BLaER1 (cell line): Measurements from ENCODE around the gene MYO3A.
A peak's percentile ranks its signal among the peaks of the same experiment; 100 is the strongest.

Experiments
- H3K27ac ChIP-seq: shearing (Covaris generic); formaldehyde crosslinking; 2 replicates; pipeline ENCODE4 v1.8.1; 2022
- H3K27me3 ChIP-seq: shearing (Covaris generic); formaldehyde crosslinking; 2 replicates; pipeline ENCODE4 v1.8.1; 2022
- H3K36me3 ChIP-seq: shearing (Covaris generic); formaldehyde crosslinking; 2 replicates; pipeline ENCODE4 v1.8.1; 2022
- H3K4me1 ChIP-seq: shearing (Covaris generic); formaldehyde crosslinking; 2 replicates; pipeline ENCODE4 v1.8.1; 2022
- H3K4me2 ChIP-seq: shearing (Covaris generic); formaldehyde crosslinking; 2 replicates; pipeline ENCODE4 v1.8.1; 2022
- H3K4me3 ChIP-seq: shearing (Covaris generic); formaldehyde crosslinking; 2 replicates; pipeline ENCODE4 v1.8.1; 2022
- H3K9ac ChIP-seq: shearing (Covaris generic); formaldehyde crosslinking; 2 replicates; pipeline ENCODE4 v1.8.1; 2022
- H3K9me3 ChIP-seq: shearing (Covaris generic); formaldehyde crosslinking; 2 replicates; pipeline ENCODE4 v1.8.1; 2022
- H4K20me1 ChIP-seq: shearing (Covaris generic); formaldehyde crosslinking; 2 replicates; pipeline ENCODE4 v1.8.1; 2022
- Cebpa-rat ChIP-seq: shearing (Covaris generic); IDR thresholded peaks from 2 replicates; pipeline ENCODE4 v1.8.1; 2022

MYO3A gene

GRCh38 chr10:26199841-26200240 lies 265.8 kb downstream of the MYO3A start:
- Histone ChIP-seq H3K9ac (no peak overlapping the region), H3K4me1 (peaks cover 22% of the 10 kb centered on the region)

GRCh38 chr10:26205223-26205622 lies 271.2 kb downstream of the MYO3A start:
- Histone ChIP-seq H3K4me1 (peaks cover 5% of the 10 kb centered on the region; the same call in 1 of the 2 replicates), H3K27ac (no peak overlapping the region), H3K4me2 (no peak overlapping the region), H3K36me3 (no peaks in the 10 kb centered on the region), H4K20me1 (no peaks in the 10 kb centered on the region), H3K4me3 (no peak overlapping the region), H3K9ac (no peak overlapping the region), H3K27me3 (no peaks in the 10 kb centered on the region; the same call in 1 of the 2 replicates), H3K9me3 (no peaks in the 10 kb centered on the region)
- TF ChIP-seq Cebpa-rat = no peak

More at GRCh38 chr10:26199841-26200240, 265.8 kb downstream of the MYO3A start:
- no peaks in the 10 kb centered on the region for H3K36me3 ChIP-seq
- H4K20me1 ChIP-seq = no peaks in the 10 kb centered on the region
- TF ChIP-seq Cebpa-rat = no peak
- no peak overlapping the region for H3K4me3 ChIP-seq
- H3K9me3 ChIP-seq = peaks cover 28% of the 10 kb centered on the region
- no peak overlapping the region for H3K27ac ChIP-seq
- H3K27me3 ChIP-seq = no peaks in the 10 kb centered on the region
- no peak overlapping the region for H3K4me2 ChIP-seq

GRCh38 chr10:26211781-26212444 lies 277.9 kb downstream of the MYO3A start:
- no peak overlapping the region for H3K9ac ChIP-seq
- H3K27me3 ChIP-seq = peaks cover 58% of the 10 kb centered on the region
- TF ChIP-seq Cebpa-rat = no peak
- H3K4me1 ChIP-seq = peaks cover 33% of the 10 kb centered on the region
- H3K27ac ChIP-seq = no peak overlapping the region
- no peaks in the 10 kb centered on the region for H3K36me3 ChIP-seq
- H3K9me3 ChIP-seq = peaks cover 24% of the 10 kb centered on the region
- no peak overlapping the region for H3K4me2 ChIP-seq
- no peak overlapping the region for H3K4me3 ChIP-seq
- H4K20me1 ChIP-seq = peaks cover 32% of the 10 kb centered on the region

GRCh38 chr10:26212511-26212910 lies 278.5 kb downstream of the MYO3A start:
- Histone ChIP-seq H3K4me1 (peaks cover 39% of the 10 kb centered on the region), H3K27ac (no peak overlapping the region)

GRCh38 chr10:26213157-26213800 lies 279.2 kb downstream of the MYO3A start:
- H4K20me1 ChIP-seq = peaks cover 46% of the 10 kb centered on the region
- H3K9me3 ChIP-seq = peaks cover 32% of the 10 kb centered on the region
- no peak overlapping the region for H3K4me2 ChIP-seq
- H3K27ac ChIP-seq = no peak overlapping the region
- H3K36me3 ChIP-seq = no peaks in the 10 kb centered on the region
- H3K4me1 ChIP-seq = peaks cover 45% of the 10 kb centered on the region
- no peak overlapping the region for H3K9ac ChIP-seq
- no peak overlapping the region for H3K4me3 ChIP-seq
- H3K27me3 ChIP-seq = peaks cover 72% of the 10 kb centered on the region
- TF ChIP-seq Cebpa-rat = no peak

More at GRCh38 chr10:26212511-26212910, 278.5 kb downstream of the MYO3A start:
- Histone ChIP-seq H3K9ac (no peak overlapping the region), H3K27me3 (peaks cover 64% of the 10 kb centered on the region), H3K9me3 (peaks cover 24% of the 10 kb centered on the region), H3K4me3 (no peak overlapping the region), H4K20me1 (peaks cover 38% of the 10 kb centered on the region), H3K4me2 (no peak overlapping the region), H3K36me3 (no peaks in the 10 kb centered on the region)
- TF ChIP-seq Cebpa-rat = no peak

- H3K27me3 ChIP-seq = peaks cover 79% of the 10 kb centered on the region
- peak overlapping the region; percentile 97 for H3K4me2 ChIP-seq
- no peaks in the 10 kb centered on the region for H3K36me3 ChIP-seq
- no peak for TF ChIP-seq Cebpa-rat
- no peak overlapping the region for H3K9ac ChIP-seq
- H3K27ac ChIP-seq = no peak overlapping the region
- peaks cover 45% of the 10 kb centered on the region for H3K4me1 ChIP-seq
- peaks cover 39% of the 10 kb centered on the region for H3K9me3 ChIP-seq
- peaks cover 48% of the 10 kb centered on the region for H4K20me1 ChIP-seq
- H3K4me3 ChIP-seq = no peak overlapping the region
Observed at GRCh38 chr10:26214004-26214403, 280.0 kb downstream of the MYO3A start.

- Histone ChIP-seq H3K4me1 (peaks cover 45% of the 10 kb centered on the region), H3K4me2 (peak overlapping the region; percentile 97), H3K4me3 (peak overlapping the region; percentile 64), H3K9me3 (peaks cover 45% of the 10 kb centered on the region), H4K20me1 (peaks cover 48% of the 10 kb centered on the region), H3K27ac (no peak overlapping the region), H3K36me3 (no peaks in the 10 kb centered on the region), H3K27me3 (peaks cover 87% of the 10 kb centered on the region), H3K9ac (no peak overlapping the region)
- TF ChIP-seq Cebpa-rat = no peak
Observed at GRCh38 chr10:26214551-26215395, 280.7 kb downstream of the MYO3A start.

- peaks cover 94% of the 10 kb centered on the region for H3K27me3 ChIP-seq
Observed at GRCh38 chr10:26215396-26215934, 281.4 kb downstream of the MYO3A start.

GRCh38 chr10:26215935-26216584 lies 282.0 kb downstream of the MYO3A start:
- Histone ChIP-seq H3K4me3 (peak overlapping the region; percentile 64), H3K4me1 (peaks cover 45% of the 10 kb centered on the region), H3K9ac (no peak overlapping the region), H3K9me3 (peaks cover 48% of the 10 kb centered on the region), H3K4me2 (peak overlapping the region; percentile 97), H4K20me1 (peaks cover 48% of the 10 kb centered on the region), H3K27me3 (peaks cover 99% of the 10 kb centered on the region), H3K27ac (no peak overlapping the region), H3K36me3 (no peaks in the 10 kb centered on the region)
- no peak for TF ChIP-seq Cebpa-rat

More at GRCh38 chr10:26215396-26215934, 281.4 kb downstream of the MYO3A start:
- peaks cover 48% of the 10 kb centered on the region for H3K9me3 ChIP-seq
- H3K4me1 ChIP-seq = peaks cover 45% of the 10 kb centered on the region
- H3K27ac ChIP-seq = no peak overlapping the region
- peak overlapping the region; percentile 97 for H3K4me2 ChIP-seq
- no peaks in the 10 kb centered on the region for H3K36me3 ChIP-seq
- H3K9ac ChIP-seq = no peak overlapping the region
- H4K20me1 ChIP-seq = peaks cover 48% of the 10 kb centered on the region
- peak overlapping the region; percentile 64 for H3K4me3 ChIP-seq
- TF ChIP-seq Cebpa-rat = no peak
